Calu3 (cell line): ENCODE results near the gene PPCS. TPM values are rescaled to one million over a fixed set of nuclear protein-coding genes. Genes with fewer than 3 reads are reported as not detected.
"Not testable (repeated sequence)": the region's sequence is repeated elsewhere in the genome, so short reads cannot be mapped to it uniquely, and the experiment has no call there.

Experiments
- BruUV-seq: library from RNA; stranded (reverse); fragments of 400-500 nt; replicated peaks from 2 replicates; lab custom pipeline; 2021; lab: Mats Ljungman, UMichigan
- CTCF ChIA-PET: fragments of 300-600 bp; sonication (Branson Sonifier 250); formaldehyde crosslinking; loops from one replicate; lab custom pipeline; 2022; ENCODE audit warnings: antibody characterized with exemption; lab: Charles Lee
- DNase-seq: peaks from one replicate; pipeline ENCODE4 v3.0.0; 2022
- H3K27ac Mint-ChIP-seq: one replicate; pipeline ENCODE4 v1.8.0; 2022; ENCODE audit warnings: mixed read lengths; ENCODE audit not compliant: unreplicated experiment
- H3K27me3 Mint-ChIP-seq: one replicate; pipeline ENCODE4 v1.8.0; 2022; ENCODE audit warnings: mixed read lengths; ENCODE audit not compliant: unreplicated experiment
- H3K36me3 Mint-ChIP-seq: one replicate; pipeline ENCODE4 v1.8.0; 2022; ENCODE audit warnings: mild to moderate bottlenecking, moderate library complexity, mixed read lengths; ENCODE audit not compliant: insufficient read depth, unreplicated experiment
- H3K4me1 Mint-ChIP-seq: one replicate; pipeline ENCODE4 v1.8.0; 2022; ENCODE audit warnings: mild to moderate bottlenecking, low read depth, mixed read lengths; ENCODE audit not compliant: unreplicated experiment
- H3K4me3 Mint-ChIP-seq: one replicate; pipeline ENCODE4 v1.8.0; 2022; ENCODE audit warnings: mild to moderate bottlenecking, low read depth, moderate library complexity, mixed read lengths; ENCODE audit not compliant: unreplicated experiment
- H3K9me3 Mint-ChIP-seq: one replicate; pipeline ENCODE4 v1.8.0; 2022; ENCODE audit warnings: low read depth, mixed read lengths; ENCODE audit not compliant: unreplicated experiment
- CTCF ChIP-seq: fragments of 200-600 bp; IDR thresholded peaks from one replicate; pipeline ENCODE4 v1.8.0; 2022; ENCODE audit warnings: antibody characterized with exemption; ENCODE audit not compliant: unreplicated experiment
- intact Hi-C: fragments of 100-400 bp; cut with micrococcal nuclease; formaldehyde crosslinking; loops from one replicate; pipeline ENCODE4 v1.10.0; 2022; ENCODE audit not compliant: unreplicated experiment
- total RNA-seq: library from RNA; stranded (reverse); gene quantifications from 2 replicates; pipeline ENCODE4 v1.2.3, GENCODE V29; 2022

PPCS gene
- total RNA-seq, 1 experiment from 2014 or later, result 67.8 TPM

GRCh38 chr1:42469727-42470126, 13.4 kb downstream of the PPCS start:
- H3K4me3 Mint-ChIP-seq, result no peak overlapping the region
- no peaks in the 10 kb centered on the region for H3K9me3 Mint-ChIP-seq
- no peak overlapping the region for H3K27ac Mint-ChIP-seq
- H3K27me3 Mint-ChIP-seq, result no peaks in the 10 kb centered on the region
- CTCF ChIA-PET, result no interaction called here
- intact Hi-C loops, result no loop called here
- no peaks in the 10 kb centered on the region for H3K4me1 Mint-ChIP-seq
- BruUV-seq, result no TSS peak
- TF ChIP-seq CTCF, result no peak
- DNase-seq, result no peak
- no peaks in the 10 kb centered on the region for H3K36me3 Mint-ChIP-seq

GRCh38 chr1:42476605-42477004, 20.3 kb downstream of the PPCS start:
- no peaks in the 10 kb centered on the region for H3K27me3 Mint-ChIP-seq
- H3K27ac Mint-ChIP-seq, result no peak overlapping the region
- TF ChIP-seq CTCF, result no peak
- no peak overlapping the region for H3K4me3 Mint-ChIP-seq
- CTCF ChIA-PET, result no interaction called here
- intact Hi-C loops, result no loop called here
- no peaks in the 10 kb centered on the region for H3K4me1 Mint-ChIP-seq
- BruUV-seq, result no TSS peak
- no peak for DNase-seq
- no peaks in the 10 kb centered on the region for H3K36me3 Mint-ChIP-seq
- no peaks in the 10 kb centered on the region for H3K9me3 Mint-ChIP-seq

- H3K27ac Mint-ChIP-seq, BruUV-seq: not testable (repeated sequence)
Measured at GRCh38 chr1:42477354-42477753, 21.0 kb downstream of the PPCS start.

GRCh38 chr1:42477775-42478174, 21.4 kb downstream of the PPCS start:
- no peak for DNase-seq
- intact Hi-C loops, result no loop called here
- no TSS peak for BruUV-seq
- Mint-ChIP-seq H3K9me3 (no peaks in the 10 kb centered on the region), H3K27me3 (no peaks in the 10 kb centered on the region), H3K4me1 (no peaks in the 10 kb centered on the region), H3K36me3 (no peaks in the 10 kb centered on the region), H3K27ac (no peak overlapping the region), H3K4me3 (no peak overlapping the region)
- TF ChIP-seq CTCF, result no peak
- CTCF ChIA-PET, result no interaction called here

More at GRCh38 chr1:42477354-42477753, 21.0 kb downstream of the PPCS start:
- H3K4me1 Mint-ChIP-seq, H3K27me3 Mint-ChIP-seq, CTCF ChIA-PET, H3K4me3 Mint-ChIP-seq, H3K9me3 Mint-ChIP-seq, intact Hi-C loops, H3K36me3 Mint-ChIP-seq, DNase-seq: not testable (repeated sequence)

GRCh38 chr1:42479621-42480020, 23.3 kb downstream of the PPCS start:
- DNase-seq, result no peak
- Mint-ChIP-seq H3K27me3 (no peaks in the 10 kb centered on the region), H3K4me3 (no peak overlapping the region), H3K9me3 (no peaks in the 10 kb centered on the region), H3K36me3 (no peaks in the 10 kb centered on the region), H3K4me1 (no peaks in the 10 kb centered on the region), H3K27ac (no peak overlapping the region)
- no TSS peak for BruUV-seq
- CTCF ChIA-PET, result no interaction called here
- intact Hi-C loops, result no loop called here
- TF ChIP-seq CTCF, result no peak
